NCI-H128 (cell line): ENCODE measurements around the gene GATAD2A.
"Not testable (repeated sequence)": the region's sequence is repeated elsewhere in the genome, so short reads cannot be mapped to it uniquely, and the experiment has no call there.

Experiments
- DNase-seq: peaks from one replicate; lab custom pipeline; 2025; ENCODE audit not compliant: unreplicated experiment; lab: John Stamatoyannopoulos, UW

The GATAD2A gene, protein sequence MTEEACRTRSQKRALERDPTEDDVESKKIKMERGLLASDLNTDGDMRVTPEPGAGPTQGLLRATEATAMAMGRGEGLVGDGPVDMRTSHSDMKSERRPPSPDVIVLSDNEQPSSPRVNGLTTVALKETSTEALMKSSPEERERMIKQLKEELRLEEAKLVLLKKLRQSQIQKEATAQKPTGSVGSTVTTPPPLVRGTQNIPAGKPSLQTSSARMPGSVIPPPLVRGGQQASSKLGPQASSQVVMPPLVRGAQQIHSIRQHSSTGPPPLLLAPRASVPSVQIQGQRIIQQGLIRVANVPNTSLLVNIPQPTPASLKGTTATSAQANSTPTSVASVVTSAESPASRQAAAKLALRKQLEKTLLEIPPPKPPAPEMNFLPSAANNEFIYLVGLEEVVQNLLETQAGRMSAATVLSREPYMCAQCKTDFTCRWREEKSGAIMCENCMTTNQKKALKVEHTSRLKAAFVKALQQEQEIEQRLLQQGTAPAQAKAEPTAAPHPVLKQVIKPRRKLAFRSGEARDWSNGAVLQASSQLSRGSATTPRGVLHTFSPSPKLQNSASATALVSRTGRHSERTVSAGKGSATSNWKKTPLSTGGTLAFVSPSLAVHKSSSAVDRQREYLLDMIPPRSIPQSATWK

DNA sequence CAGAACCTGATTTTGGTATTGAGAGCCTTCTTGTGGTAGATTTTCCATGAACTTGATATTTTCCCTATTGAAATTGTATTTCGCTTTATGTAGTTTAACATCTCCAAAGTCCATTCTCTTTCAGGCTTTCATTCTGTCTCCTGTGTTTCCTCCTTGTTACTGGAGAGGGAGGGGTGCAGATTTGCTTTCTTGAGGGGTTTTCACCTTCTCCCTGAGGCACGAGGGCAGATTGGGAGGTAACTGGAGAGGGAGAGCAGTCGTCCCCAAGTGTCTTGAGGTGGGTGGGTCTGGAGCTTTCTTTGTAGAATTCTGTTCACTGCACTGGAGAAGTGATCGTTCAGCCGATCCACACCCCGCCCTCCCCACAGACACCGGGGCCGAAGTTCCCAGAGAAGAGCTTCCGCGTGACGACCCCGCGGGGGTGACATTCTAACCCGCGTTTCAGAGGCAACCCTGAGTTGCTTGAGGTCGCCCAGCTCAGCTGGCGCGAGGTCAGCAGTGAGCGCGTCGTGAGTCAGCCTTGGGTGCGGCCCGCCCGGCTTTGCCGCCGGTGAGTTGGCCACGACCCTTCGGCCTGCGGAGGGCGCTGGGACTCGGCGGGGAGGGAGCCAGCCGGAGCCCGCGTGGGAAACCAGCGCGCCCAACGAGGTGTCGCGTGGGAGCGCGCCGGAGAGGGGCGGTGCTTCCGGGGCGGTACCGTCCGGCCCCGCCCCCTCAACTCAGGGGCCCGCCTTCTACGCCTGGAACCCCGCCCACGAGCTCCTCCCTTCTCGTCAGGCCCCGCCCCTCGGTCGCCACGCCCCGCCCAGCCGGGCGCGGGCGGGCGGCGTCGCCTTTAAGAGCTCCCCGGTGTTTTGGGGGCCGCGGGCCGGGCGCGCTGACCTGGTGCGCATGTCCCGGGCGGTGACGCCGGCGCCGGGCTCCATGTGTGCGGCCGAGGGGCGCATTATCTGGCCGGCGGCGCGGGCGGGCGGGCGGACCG is at the start of gene GATAD2A:
Gene GATAD2A, plus strand, starts transcription at position 797 of the 982 bp plus-strand sequence. CDS start 59,671 bp downstream, outside the sequence.
- peak; percentile 73 for DNase-seq

DNA sequence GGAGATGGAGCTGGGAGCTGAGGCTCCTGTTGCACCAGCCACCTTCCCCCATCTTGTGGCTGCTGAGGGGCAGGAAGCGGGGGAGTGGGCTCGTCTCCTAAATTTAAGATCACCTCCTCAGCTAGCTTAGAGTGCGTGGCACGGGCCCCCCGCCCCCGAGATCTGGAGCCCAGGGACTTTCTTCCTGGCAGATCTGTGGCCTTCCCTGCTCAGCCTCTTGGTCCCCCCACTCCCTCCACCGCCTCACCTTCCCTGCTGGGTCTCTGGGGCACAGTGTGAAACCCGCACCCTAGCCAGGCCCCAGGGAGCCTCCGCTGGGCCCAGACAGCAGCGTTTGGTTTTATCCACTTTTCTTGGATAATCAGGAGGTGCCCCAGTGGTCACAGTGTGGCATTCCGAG is 49.0 kb upstream of the GATAD2A start:
- DNase-seq, result no peak

- no peak for DNase-seq
Observed at GRCh38 chr19:19356901-19357566, 48.4 kb upstream of the GATAD2A start.

DNA sequence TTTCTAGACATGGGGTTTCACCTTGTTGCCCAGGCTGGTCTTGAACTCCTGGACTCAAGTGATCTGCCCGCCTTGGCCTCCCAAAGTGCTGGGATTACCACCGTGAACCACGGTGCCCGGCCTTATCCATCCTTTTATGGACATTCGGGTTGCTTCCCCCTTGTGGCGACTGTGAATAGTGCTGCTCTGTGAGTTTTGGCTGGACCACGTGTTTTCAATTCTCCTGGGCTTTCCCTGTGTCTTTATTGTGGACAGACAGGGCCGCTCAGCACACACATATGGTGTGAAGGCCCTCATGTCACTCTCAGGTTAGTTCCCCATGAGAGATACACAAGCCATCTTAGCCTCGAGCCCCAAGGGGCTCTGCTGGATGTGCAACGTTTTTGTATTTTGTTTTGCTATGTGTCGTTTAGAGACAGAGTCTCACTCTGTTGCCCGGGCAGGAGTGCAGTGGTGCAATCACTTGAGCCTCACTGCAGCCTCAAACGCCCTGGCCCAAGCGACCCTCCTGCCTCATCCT is 44.3 kb upstream of the GATAD2A start:
- DNase-seq, result peak; percentile 5

- no peak for DNase-seq
Observed at GRCh38 chr19:19362075-19362474, 43.4 kb upstream of the GATAD2A start.

DNA sequence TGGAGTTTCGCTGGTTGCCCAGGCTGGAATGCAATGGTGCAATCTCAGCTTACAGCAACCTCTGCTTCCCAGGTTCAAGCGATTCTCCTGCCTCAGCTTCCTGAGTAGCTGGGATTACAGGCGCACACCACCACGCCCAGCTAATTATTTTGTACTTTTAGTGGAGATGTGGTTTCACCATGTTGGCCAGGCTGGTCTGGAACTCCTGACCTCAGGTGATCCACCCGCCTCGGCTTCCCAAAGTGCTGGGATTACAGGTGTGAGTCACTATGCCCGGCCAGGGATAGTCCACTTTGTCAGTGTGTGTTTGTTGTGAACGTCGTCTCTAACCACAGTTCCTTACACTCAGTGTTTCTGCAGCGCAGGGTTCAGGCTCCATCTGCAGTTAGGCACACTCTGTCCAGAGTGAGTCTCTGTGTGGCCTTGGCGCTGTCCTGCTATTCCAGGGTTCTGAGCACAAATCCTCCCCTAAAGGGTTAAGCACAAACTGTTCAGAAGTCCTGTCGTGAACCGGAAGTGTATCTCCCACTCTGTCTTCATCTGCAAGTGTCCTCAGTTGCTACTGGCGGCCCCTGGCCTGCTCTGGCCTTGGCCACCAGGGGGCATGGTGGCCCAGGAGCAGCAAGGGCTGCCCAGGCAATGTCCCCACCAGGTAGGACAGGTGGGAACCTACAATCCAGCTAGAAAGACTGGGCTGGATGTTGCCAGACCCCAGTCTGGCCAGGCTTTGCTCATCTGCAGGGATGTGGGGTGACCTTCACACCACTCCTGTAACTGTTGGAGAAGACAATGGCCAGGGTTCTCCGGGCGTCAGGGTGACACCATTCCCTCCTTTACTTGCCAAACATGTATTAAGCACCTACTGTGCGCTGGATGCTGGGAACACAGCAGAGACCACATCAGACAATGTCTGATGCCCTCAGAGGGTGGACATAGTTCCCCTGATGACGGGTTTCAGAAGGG is 38.8 kb upstream of the GATAD2A start:
- peak; percentile 8 for DNase-seq

- no peak for DNase-seq
Observed at GRCh38 chr19:19368087-19368486, 37.4 kb upstream of the GATAD2A start.

DNA sequence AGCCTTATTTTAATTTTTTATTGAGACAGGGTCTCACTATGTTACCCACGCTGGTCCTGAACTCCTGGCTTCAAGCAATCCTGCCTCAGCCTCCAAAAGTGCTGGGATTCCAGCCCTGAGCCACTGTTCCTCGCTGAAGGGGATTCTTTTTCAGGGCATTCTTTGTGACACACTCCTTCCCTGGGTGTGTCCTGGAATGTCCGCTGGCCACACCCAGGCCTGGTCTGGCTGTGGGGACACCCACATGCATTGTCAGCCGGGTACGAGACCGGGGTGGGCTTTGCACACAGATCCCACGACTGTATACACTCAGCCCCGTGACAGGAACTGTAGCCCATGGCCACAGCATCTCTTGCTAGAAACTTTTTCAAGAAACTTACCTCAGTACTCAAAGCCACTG is 34.4 kb upstream of the GATAD2A start:
- no peak for DNase-seq

GRCh38 chr19:19372656-19373416 is 32.6 kb upstream of the GATAD2A start:
- DNase-seq, result no peak

GRCh38 chr19:19379527-19379926 is 25.9 kb upstream of the GATAD2A start:
- no peak for DNase-seq

DNA sequence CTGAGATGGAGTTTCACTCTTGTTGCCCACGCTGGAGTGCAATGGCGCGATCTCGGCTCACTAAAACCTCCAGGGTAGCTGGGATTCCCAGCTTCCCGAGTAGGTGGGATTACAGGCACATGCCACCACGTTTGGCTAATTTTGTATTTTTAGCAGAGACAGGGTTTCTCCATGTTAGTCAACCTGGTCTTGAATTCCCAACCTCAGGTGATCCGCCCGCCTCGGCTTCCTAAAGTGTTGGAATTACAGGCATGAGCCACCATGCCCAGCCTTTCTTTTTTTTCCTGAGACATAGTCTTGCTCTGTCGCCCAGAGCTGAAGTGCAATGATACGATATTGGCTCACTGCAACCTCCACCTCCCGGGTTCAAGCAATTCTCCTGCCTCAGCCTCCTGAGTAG is 25.2 kb upstream of the GATAD2A start:
- not testable (repeated sequence) for DNase-seq

DNA sequence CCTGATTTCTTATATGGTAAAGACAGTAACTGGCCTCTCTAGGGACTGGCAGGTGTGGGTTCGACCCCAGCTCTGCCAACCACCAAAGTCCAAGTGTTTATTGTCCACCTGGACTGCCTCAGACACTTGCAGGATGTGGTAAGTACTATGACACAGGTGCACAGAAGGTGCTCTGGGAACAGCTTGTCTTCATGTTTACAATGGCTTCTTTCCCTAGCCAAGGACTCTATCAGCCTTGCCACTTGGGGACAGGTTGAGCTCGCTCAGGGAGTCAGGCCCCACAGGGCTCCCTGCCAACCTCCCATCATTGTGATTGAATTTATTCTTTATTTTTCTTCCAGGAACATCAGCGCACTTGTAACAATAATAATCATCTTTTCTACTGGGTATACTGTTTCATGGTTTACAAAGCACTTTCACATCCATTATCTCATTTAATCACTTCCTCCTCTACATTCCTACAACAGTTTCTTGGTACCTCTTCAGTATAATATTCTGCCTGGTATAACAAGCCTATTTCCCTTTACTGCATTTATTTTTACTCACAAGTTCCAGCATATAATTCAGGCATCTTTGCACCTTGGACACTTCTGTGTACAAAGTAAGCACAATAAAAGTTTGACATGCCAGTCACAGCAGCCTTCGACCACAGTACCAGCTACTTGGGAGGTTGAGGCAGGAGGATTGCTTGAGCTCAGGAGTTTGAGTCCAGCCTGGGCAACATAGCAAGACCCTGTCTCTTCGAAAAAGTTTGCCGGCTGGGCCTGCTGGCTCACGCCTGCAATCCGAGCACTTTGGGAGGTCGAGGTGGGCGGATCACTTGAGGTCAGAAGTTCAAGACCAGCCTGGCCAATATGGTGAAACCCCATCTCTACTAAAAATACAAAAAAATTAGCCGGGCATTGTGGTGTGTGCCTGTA is 24.2 kb upstream of the GATAD2A start:
- DNase-seq, result no peak

GRCh38 chr19:19382118-19382517 is 23.4 kb upstream of the GATAD2A start:
- no peak for DNase-seq

GRCh38 chr19:19384486-19384885 is 21.0 kb upstream of the GATAD2A start:
- no peak for DNase-seq

- DNase-seq, result peak; percentile 98
Observed at GRCh38 chr19:19385131-19385895, 20.2 kb upstream of the GATAD2A start.

- DNase-seq, result no peak
Observed at GRCh38 chr19:19385896-19386869, 19.3 kb upstream of the GATAD2A start.
